Psoas muscle (tissue), 8 donors: Measurements from ENCODE around the gene NPIPA8. TPM values are rescaled to one million over a fixed set of nuclear protein-coding genes. Genes with fewer than 3 reads are reported as not detected.
A peak's percentile ranks its signal among the peaks of the same experiment; 100 is the strongest.
"Not testable (repeated sequence)": the region's sequence is repeated elsewhere in the genome, so short reads cannot be mapped to it uniquely, and the experiment has no call there.

Experiments
- ATAC-seq, 4 donors: fragments of 200-7000 bp; cut with Tn5 transposase; one replicate each; pipeline ENCODE4 v1.9.1; 2020; ENCODE audit warnings: moderate library complexity in 3 of 4, mild to moderate bottlenecking in 2 of 4
- DNase-seq, 2 donors: peaks; one replicate each; pipeline ENCODE4 v3.0.0-alpha.2; 2020
- H3K27ac ChIP-seq: fragments of 200-600 bp; one replicate; pipeline ENCODE4 v1.8.0; 2022
- H3K27me3 ChIP-seq, 3 donors: fragments of 200-600 bp in 1 of 3; one replicate each; pipeline versions ENCODE4 v1.6.1 to v1.8.0; 2013 to 2022; ENCODE audit warnings: low read length in 2 of 3, mild to moderate bottlenecking in 2 of 3, moderate library complexity in 1 of 3; ENCODE audit not compliant: insufficient read depth in 3 of 3
- H3K36me3 ChIP-seq, 2 donors: fragments of 200-600 bp in 1 of 2; one replicate each; pipeline versions ENCODE4 v1.6.1 to v1.8.0; 2013 to 2022; ENCODE audit warnings: low read depth in 1 of 2, mild to moderate bottlenecking in 1 of 2, moderate library complexity in 1 of 2; ENCODE audit not compliant: insufficient read depth in 1 of 2
- H3K4me1 ChIP-seq: fragments of 200-600 bp; one replicate; pipeline ENCODE4 v1.8.0; 2022
- H3K4me3 ChIP-seq: fragments of 200-600 bp; one replicate; pipeline ENCODE4 v1.8.0; 2022; ENCODE audit warnings: mild to moderate bottlenecking
- H3K9me3 ChIP-seq: fragments of 200-600 bp; one replicate; pipeline ENCODE4 v1.8.0; 2022
- WGBS, 3 donors: extraction: QIAGEN DNeasy Blood & Tissue Kit; methylation state at CpG; one replicate each; pipeline versions ENCODE4 v1.1.6 to v1.1.7; 2013; 5-methylcytosine and 5-hydroxymethylcytosine counted together
- intact Hi-C, 2 donors: fragments of 100-400 bp; cut with DNase I; formaldehyde crosslinking; loops; one replicate each; pipeline versions ENCODE4 v1.11.0 to v1.14.2; 2022
- polyA plus RNA-seq, 3 donors: library from polyadenylated mRNA; stranded (reverse); fragments of 200-250 nt; gene quantifications; one replicate each; pipeline ENCODE4 v1.2.3, GENCODE V29; 2013
- total RNA-seq, 4 donors: library from RNA; stranded (reverse); fragmentation: NEBNext Ultra II Directional in 2 of 4; extraction: Animal tissue kit (Norgen Biotek cat#: 25700) in 2 of 4; gene quantifications; one replicate each; pipeline versions ENCODE4 v1.2.1 to v1.2.4, GENCODE V29; 2021 to 2023
- donor health status: healthy with polysubstance abuse.
- donor health status: DM: no; HTN: no; CAD: no; lungs with moderate emphysema.
- donor health status: Bipolar disorder and iron deficiency.
- donor health status: healthy.
- donor health status: DM: yes; HTN: yes; CAD: no.
- donor health status: DM: no; HTN: no; CAD: no.
- donor health status: DM: no; HTN: no; CAD: no.
- donor health status: DM: yes; HTN: yes; CAD: no.

NPIPA8 gene
- total and polyA plus RNA-seq, 7 donors: 0.36 to 6.4 (median 3.1) TPM; not detected in 3

- H3K27me3 ChIP-seq, H3K4me3 ChIP-seq, intact Hi-C loops, H3K27ac ChIP-seq, H3K36me3 ChIP-seq, H3K4me1 ChIP-seq, DNase-seq, ATAC-seq, H3K9me3 ChIP-seq: not testable (repeated sequence)
- no CpG with 5 or more reads among the region's 6 CpGs for WGBS, 3 donors
These were observed 24.7 kb downstream of the NPIPA8 start for GRCh38 chr16:18311811-18312210.

DNA sequence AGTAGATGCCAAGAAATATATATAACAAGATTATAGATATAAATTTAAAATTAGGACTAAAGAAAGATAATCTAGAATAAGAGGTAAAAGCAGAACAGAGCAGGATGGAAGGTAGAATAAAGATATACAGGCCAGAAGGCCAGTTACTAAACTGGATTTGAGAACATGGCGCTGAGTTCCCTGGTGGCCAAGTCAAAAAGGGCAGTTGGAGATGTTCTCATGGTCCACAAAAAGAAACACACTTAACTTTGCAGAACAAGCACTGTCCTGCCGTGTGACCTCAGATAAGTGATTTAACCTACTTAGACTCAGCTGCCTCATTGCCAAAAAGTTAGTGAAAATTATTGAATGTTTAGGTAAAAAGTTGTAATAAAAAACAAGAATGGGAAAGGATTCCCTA is 27.4 kb downstream of the NPIPA8 start:
- H3K27me3 ChIP-seq, H3K27ac ChIP-seq, H3K4me3 ChIP-seq, ATAC-seq, H3K36me3 ChIP-seq, DNase-seq, H3K4me1 ChIP-seq, H3K9me3 ChIP-seq, intact Hi-C loops: not testable (repeated sequence)
- no CpG with 5 or more reads among the region's 2 CpGs for WGBS, 3 donors

DNA sequence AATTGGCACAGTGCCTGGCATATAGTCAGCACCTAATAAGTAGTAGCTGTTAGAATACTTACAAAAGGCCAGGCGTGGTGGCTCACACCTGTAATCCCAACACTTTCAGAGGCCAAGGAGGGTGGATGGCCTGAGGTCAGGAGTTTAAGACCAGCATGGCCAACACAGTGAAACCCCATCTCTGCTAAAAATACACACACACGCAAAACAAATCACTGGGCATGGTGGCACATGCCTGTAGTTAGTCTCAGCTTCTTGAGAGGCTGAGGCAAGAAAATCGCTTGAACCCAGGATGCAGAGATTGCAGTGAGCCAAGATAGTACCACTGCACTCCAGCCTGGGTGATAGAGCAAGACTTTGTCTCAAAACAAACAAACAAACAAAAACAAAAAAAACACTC is 29.3 kb downstream of the NPIPA8 start:
- H3K27me3 ChIP-seq, H3K4me3 ChIP-seq, intact Hi-C loops, H3K4me1 ChIP-seq, H3K9me3 ChIP-seq, H3K27ac ChIP-seq, DNase-seq, H3K36me3 ChIP-seq: not testable (repeated sequence)
- WGBS, 3 donors: 28 to 30% (median 29%) methylated on average over 1 of the region's 3 CpGs
- ATAC-seq: peak in 3 of 4 donors; percentile 72 to 89 (median 87)

DNA sequence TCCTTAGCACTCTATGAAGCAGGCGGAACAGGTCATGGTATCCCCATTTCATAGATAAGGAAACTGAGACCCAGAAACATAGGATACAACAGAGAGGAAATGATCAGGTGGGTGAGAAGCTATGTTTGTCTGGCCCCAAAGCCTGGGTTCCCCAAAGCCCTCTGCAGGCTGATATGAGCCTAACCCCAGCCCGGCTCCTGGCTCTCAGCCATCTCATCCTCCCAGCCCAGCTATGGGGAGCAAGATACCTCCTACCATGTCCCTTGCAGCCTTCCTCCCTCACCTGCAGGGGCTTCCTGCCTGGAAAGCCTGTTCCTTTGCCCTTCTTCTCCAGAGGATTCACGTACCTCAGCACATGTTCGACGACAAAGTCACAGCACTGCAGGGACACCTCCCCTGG is 30.5 kb downstream of the NPIPA8 start:
- H3K4me1 ChIP-seq, H3K4me3 ChIP-seq, intact Hi-C loops, H3K27me3 ChIP-seq, H3K36me3 ChIP-seq, DNase-seq, H3K27ac ChIP-seq, H3K9me3 ChIP-seq, ATAC-seq: not testable (repeated sequence)
- WGBS, 3 donors: 67 to 94% (median 83%) methylated on average over 3 to 4 of the region's 5 CpGs

GRCh38 chr16:18303059-18303706 is 33.4 kb downstream of the NPIPA8 start:
- H3K36me3 ChIP-seq, intact Hi-C loops, H3K27ac ChIP-seq, ATAC-seq, H3K4me3 ChIP-seq, H3K27me3 ChIP-seq, DNase-seq, H3K4me1 ChIP-seq, H3K9me3 ChIP-seq: not testable (repeated sequence)
- WGBS, 3 donors: 55 to 70% methylated on average over 5 of the region's 15 CpGs; no CpG with 5 or more reads in 1 of the 3 donors

DNA sequence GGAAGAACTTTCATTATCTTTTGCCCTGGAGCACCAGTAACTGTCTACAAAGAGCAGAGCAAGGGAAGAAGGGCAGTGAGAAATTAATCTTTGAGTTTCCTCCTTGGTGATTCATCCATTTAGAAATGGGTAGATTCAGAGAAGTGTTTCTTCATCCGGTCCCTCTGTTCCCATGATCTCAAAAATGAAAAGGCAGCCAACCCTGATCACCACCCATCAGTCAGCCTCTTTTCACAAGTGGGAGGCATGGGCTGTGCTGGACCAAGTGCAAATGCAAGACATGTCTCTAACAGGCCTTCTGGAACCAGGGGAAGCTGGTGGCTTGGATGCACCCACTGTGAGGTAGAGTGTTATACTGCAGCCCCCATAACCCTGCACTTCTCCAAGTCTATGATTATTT is 38.8 kb downstream of the NPIPA8 start:
- H3K27ac ChIP-seq, H3K4me3 ChIP-seq, H3K9me3 ChIP-seq, H3K4me1 ChIP-seq, ATAC-seq, intact Hi-C loops, H3K36me3 ChIP-seq, DNase-seq, H3K27me3 ChIP-seq: not testable (repeated sequence)
- WGBS, 3 donors: no CpG with 5 or more reads among the region's 1 CpG

GRCh38 chr16:18296931-18297330 is 39.6 kb downstream of the NPIPA8 start:
- intact Hi-C loops, H3K27me3 ChIP-seq, H3K36me3 ChIP-seq, DNase-seq, H3K27ac ChIP-seq, H3K4me3 ChIP-seq, H3K4me1 ChIP-seq, H3K9me3 ChIP-seq: not testable (repeated sequence)
- ATAC-seq: peak in 2 of 4 donors; percentile 44 to 61
- WGBS, 3 donors: no CpG with 5 or more reads among the region's 7 CpGs

DNA sequence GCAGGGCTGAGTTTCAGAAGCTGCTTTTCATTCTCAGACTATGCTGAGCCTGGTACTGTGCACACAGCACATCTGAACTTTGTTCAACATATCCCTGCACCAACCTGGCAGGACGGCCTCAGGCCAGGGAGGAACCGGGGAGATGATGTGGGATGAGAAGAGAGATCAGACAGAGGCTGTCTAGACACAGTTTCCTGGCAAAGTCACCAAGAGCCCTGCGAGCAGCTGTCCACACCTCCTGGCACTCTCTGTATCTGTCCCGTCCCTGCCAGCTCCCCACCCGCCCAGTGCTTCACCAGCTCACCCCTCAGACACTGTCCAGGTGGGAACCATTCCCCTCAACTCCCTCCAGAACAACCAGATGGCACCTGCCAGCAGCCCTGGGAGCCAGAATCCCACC is 42.2 kb downstream of the NPIPA8 start:
- H3K27ac ChIP-seq, DNase-seq, H3K36me3 ChIP-seq, H3K9me3 ChIP-seq, H3K4me1 ChIP-seq, intact Hi-C loops, H3K4me3 ChIP-seq, H3K27me3 ChIP-seq: not testable (repeated sequence)
- WGBS, 3 donors: no CpG with 5 or more reads among the region's 5 CpGs
- ATAC-seq: peak; percentile 82 to 89 (median 86)

DNA sequence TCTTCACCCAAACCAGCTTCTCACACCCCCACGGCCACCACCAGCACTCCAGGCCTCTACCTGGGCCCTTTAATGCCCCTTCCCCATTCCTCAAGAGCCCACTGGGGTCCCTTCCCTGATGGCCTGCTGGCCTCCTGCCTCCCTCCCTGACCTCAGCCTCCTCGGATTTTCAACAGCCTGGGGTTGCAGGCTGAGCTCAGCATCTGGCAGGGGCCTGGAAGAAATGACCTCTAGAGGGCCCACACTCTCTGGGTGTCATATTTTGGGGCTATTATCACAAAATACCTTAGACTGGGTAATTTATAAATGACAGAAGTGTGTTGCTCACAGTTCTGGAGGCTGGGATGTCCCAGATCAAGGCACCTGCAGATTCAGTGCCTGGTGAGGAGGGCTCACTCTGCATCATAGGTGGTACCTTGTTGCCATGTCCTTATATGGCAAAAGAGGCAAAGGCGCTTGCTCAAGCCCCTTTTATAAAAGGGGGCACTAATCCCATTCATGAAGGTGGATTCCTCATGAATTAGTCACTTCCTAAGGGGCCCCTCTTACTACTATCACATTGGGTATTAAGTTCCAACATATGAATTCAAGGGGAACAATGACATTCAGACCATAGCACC is 43.1 kb downstream of the NPIPA8 start:
- H3K27me3 ChIP-seq, intact Hi-C loops, H3K9me3 ChIP-seq, H3K36me3 ChIP-seq, DNase-seq, H3K4me1 ChIP-seq, H3K27ac ChIP-seq, ATAC-seq, H3K4me3 ChIP-seq: not testable (repeated sequence)
- WGBS, 3 donors: 70% methylated on average over 1 of the region's 3 CpGs; no CpG with 5 or more reads in 2 of the 3 donors

DNA sequence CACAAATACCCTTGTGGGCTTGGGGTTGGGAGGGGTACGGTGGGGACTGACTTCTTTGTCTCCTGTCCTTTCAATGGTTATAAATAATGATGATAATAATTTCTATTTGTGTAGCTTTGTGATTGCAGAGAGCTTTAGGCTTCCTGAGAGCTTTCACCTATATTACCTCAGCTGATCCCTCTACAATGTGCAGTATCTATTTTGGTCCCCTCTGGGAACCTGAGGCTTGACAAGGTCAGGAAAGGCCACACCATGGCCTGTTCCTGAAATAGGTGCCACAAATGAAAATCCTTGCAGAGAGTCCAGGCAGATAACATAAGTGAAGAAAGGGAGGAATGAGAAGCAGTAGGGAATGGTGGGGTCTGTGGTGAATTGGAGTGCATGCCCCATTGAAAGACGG is 45.6 kb downstream of the NPIPA8 start:
- no CpG with 5 or more reads among the region's 2 CpGs for WGBS, 3 donors
- H3K9me3 ChIP-seq, DNase-seq, H3K27me3 ChIP-seq, H3K4me3 ChIP-seq, H3K4me1 ChIP-seq, H3K27ac ChIP-seq, intact Hi-C loops, H3K36me3 ChIP-seq: not testable (repeated sequence)
- peak in 3 of 4 donors; percentile 64 to 68 (median 68) for ATAC-seq

DNA sequence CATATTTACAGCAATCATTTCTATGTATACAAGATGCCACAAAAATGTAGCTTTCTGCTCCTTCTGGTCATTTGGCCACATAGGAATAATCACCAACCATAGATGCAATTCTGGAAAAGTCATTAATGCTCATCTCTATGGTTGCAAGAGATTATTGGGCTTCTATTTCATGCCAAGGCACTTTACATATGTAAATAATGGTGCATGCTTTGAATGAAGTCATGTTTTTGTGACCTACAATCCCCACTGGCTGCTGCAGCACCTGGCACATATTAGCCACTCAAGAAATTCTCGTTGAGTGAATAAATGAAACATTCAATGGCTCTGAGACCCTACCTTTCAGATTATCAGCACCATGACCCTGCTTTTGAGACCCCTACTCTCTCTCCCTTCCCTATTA is 50.2 kb downstream of the NPIPA8 start:
- H3K4me1 ChIP-seq, H3K4me3 ChIP-seq, intact Hi-C loops, ATAC-seq, H3K27ac ChIP-seq, H3K27me3 ChIP-seq, DNase-seq, H3K36me3 ChIP-seq, H3K9me3 ChIP-seq: not testable (repeated sequence)
- 60 to 79% (median 67%) methylated on average over 1 of the region's 1 CpG for WGBS, 3 donors
